Erythroblast (primary cell): ENCODE data around the gene RAB7A.

Experiments
- GATA1 ChIP-seq: IDR thresholded peaks from 2 replicates; pipeline ENCODE4 v1.6.1; 2011; ENCODE audit warnings: low read depth, mild to moderate bottlenecking, control low read depth, low read length, moderate library complexity
- POLR2A ChIP-seq: IDR thresholded peaks from 2 replicates; pipeline ENCODE4 v1.6.1; 2011; ENCODE audit warnings: mild to moderate bottlenecking, low read length

DNA sequence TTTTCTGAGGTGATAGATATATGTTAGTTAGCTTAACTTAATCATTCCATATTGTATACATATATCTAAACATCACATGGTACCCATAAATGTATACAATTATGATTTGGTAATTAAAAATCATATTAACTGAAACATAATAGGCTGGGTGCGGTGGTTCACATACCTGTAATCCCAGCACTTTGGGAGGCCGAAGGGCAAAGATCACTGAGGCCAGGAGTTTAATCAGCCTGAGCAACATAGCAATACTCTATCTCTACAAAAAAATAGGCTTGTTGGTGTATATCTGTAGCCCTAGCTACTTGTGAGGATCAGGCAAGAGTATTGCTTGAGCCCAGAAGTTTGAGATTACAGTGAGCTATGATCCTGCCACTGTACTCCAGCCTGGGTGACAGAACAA is 20.9 kb downstream of the RAB7A start:
- TF ChIP-seq POLR2A = no peak
- no peak for TF ChIP-seq GATA1
